Measurements from ENCODE around the gene GRID1.

GRCh38 chr10:86300931-86301830 lies 65.4 kb downstream of the GRID1 start:
- TF ChIP-seq CTCF (IDR thresholded peaks at IDR 0.05) (no peak), ZFX (IDR thresholded peaks at IDR 0.05; ENCODE audit: borderline replicate concordance) (no peak)

All from 22Rv1 (cell line).